ENCODE data around the gene CTNNBL1. TPM values are rescaled to one million over a fixed set of nuclear protein-coding genes. Genes with fewer than 3 reads are reported as not detected.
"Not testable (repeated sequence)": the region's sequence is repeated elsewhere in the genome, so short reads cannot be mapped to it uniquely, and the experiment has no call there.

Gene CTNNBL1
- total and polyA plus RNA-seq, 11 donors = 22.6 to 68.9 (median 50.5) TPM

GRCh38 chr20:37699202-37699601, 5.4 kb downstream of the CTNNBL1 start:
- peak in 4 of 5 donors; percentile 41 to 55 (median 46) for DNase-seq
- Histone ChIP-seq H3K27ac (peak overlapping the region in 10 of 12 donors; percentile 3 to 66 (median 50)), H3K9me3 (no peaks in the 10 kb centered on the region), H3K4me3 (no peak overlapping the region), H3K27me3 (no peaks in the 10 kb centered on the region), H3K36me3 (no peaks in the 10 kb centered on the region), H3K4me1 (peaks cover 0 to 44% (median 27%) of the 10 kb centered on the region in 12 donors)
- ATAC-seq = peak; percentile 80 to 87 (median 86)
- WGBS, 4 donors = 34 to 38% (median 36%) methylated on average over 2 of the region's 2 CpGs
- intact Hi-C loops (cut with DNase I) = no loop called here
- TF ChIP-seq CTCF (IDR thresholded peaks at IDR 0.05) = no peak
- no peak for TF ChIP-seq POLR2A (IDR thresholded peaks at IDR 0.05)

GRCh38 chr20:37700301-37700700, 6.5 kb downstream of the CTNNBL1 start:
- intact Hi-C loops (cut with DNase I) = loop anchor here in 1 of 10 donors (5.0 kb wide), 1 partner anchor 37 kb away; no protein-coding TSS in a partner anchor
- WGBS, 4 donors = 94 to 97% (median 96%) methylated on average over 4 of the region's 4 CpGs

GRCh38 chr20:37701676-37702075, 7.8 kb downstream of the CTNNBL1 start:
- 92 to 95% (median 94%) methylated on average over 17 of the region's 17 CpGs for WGBS, 4 donors
- not testable (repeated sequence) for H3K36me3 ChIP-seq, H3K4me3 ChIP-seq, H3K9me3 ChIP-seq, H3K27me3 ChIP-seq, ATAC-seq, DNase-seq, H3K27ac ChIP-seq
- peaks cover 0 to 39% (median 17%) of the 10 kb centered on the region in 12 donors for H3K4me1 ChIP-seq
- intact Hi-C loops (cut with DNase I) = loop anchor here in 1 of 10 donors (5.0 kb wide), 1 partner anchor 36 kb away; no protein-coding TSS in a partner anchor

More at GRCh38 chr20:37700301-37700700, 6.5 kb downstream of the CTNNBL1 start:
- no peak overlapping the region for H3K27ac ChIP-seq
- H3K4me3 ChIP-seq = no peak overlapping the region
- no peaks in the 10 kb centered on the region for H3K9me3 ChIP-seq
- peaks cover 0 to 40% (median 21%) of the 10 kb centered on the region in 12 donors for H3K4me1 ChIP-seq
- H3K27me3 ChIP-seq = no peaks in the 10 kb centered on the region
- ATAC-seq = no peak
- TF ChIP-seq POLR2A (IDR thresholded peaks at IDR 0.05) (no peak), CTCF (IDR thresholded peaks at IDR 0.05) (no peak)
- DNase-seq = no peak
- H3K36me3 ChIP-seq = no peaks in the 10 kb centered on the region

- DNase-seq (no peak), ATAC-seq (no peak)
- intact Hi-C loops (cut with DNase I) = loop anchor here in 1 of 10 donors (5.0 kb wide), 1 partner anchor 35 kb away; no protein-coding TSS in a partner anchor
- Histone ChIP-seq H3K4me1 (peaks cover 0 to 39% (median 16%) of the 10 kb centered on the region in 12 donors), H3K36me3 (no peaks in the 10 kb centered on the region), H3K27me3 (no peaks in the 10 kb centered on the region), H3K9me3 (peaks cover 0 to 13% (median 5%) of the 10 kb centered on the region in 12 donors), H3K27ac (no peak overlapping the region), H3K4me3 (no peak overlapping the region)
- no peak for TF ChIP-seq POLR2A (IDR thresholded peaks at IDR 0.05)
- TF ChIP-seq CTCF (IDR thresholded peaks at IDR 0.05) = no peak
- 72 to 81% (median 78%) methylated on average over 1 of the region's 1 CpG for WGBS, 4 donors
These were observed 8.7 kb downstream of the CTNNBL1 start for GRCh38 chr20:37702403-37703034.

All from heart left ventricle (tissue), 16 donors.